Keratinocyte (primary cell): ENCODE measurements around the gene ANKS1B.

Source experiments
- EZH2 ChIP-seq: IDR thresholded peaks from one replicate; pipeline ENCODE4 v1.6.1; 2012; ENCODE audit warnings: inconsistent platforms, mild to moderate bottlenecking, low read length, moderate library complexity
- TF ChIP-seq, protein P1 (sequence below), 3 experiments: IDR thresholded peaks in 1 of 3; conservative IDR thresholded peaks in 1 of 3; optimal IDR thresholded peaks in 1 of 3; 2 replicates in 2 of 3; 3 replicates in 1 of 3; pipeline versions ENCODE3 to v1.5.1; 2011; ENCODE audit warnings: low read length in 3 of 3, mild to moderate bottlenecking in 3 of 3, moderate library complexity in 2 of 3, control low read depth in 1 of 3, inconsistent platforms in 1 of 3; ENCODE audit not compliant: insufficient read depth in 2 of 3; ENCODE audit errors: extremely low read depth in 1 of 3

DNA sequence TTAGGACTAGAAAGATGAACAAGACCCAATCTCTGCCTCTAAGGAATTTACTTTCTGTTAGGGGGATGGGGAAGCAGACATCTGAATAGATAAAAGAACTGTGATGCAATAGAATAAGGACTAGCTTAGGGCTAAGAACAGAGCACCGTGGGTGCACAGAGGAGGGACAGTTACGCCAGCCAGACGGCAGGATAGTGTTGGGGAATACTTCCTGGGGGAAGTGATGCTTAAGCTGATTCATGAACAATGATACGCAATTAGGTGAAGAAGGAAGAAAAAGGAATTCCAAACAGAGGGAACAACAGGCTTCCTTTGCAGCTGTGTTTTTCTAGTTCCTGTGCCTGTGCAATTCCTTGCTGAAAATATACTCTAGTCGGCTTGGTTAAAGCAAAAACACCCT is 838.6 kb downstream of the ANKS1B start:
- TF ChIP-seq, protein P1, sequence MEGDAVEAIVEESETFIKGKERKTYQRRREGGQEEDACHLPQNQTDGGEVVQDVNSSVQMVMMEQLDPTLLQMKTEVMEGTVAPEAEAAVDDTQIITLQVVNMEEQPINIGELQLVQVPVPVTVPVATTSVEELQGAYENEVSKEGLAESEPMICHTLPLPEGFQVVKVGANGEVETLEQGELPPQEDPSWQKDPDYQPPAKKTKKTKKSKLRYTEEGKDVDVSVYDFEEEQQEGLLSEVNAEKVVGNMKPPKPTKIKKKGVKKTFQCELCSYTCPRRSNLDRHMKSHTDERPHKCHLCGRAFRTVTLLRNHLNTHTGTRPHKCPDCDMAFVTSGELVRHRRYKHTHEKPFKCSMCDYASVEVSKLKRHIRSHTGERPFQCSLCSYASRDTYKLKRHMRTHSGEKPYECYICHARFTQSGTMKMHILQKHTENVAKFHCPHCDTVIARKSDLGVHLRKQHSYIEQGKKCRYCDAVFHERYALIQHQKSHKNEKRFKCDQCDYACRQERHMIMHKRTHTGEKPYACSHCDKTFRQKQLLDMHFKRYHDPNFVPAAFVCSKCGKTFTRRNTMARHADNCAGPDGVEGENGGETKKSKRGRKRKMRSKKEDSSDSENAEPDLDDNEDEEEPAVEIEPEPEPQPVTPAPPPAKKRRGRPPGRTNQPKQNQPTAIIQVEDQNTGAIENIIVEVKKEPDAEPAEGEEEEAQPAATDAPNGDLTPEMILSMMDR (optimal IDR thresholded peaks at IDR 0.05 in 1 of 3, IDR thresholded peaks at IDR 0.05 in 1 of 3, conservative IDR thresholded peaks at IDR 0.05 in 1 of 3; ENCODE audit: extremely low read depth in 1 of 3, insufficient read depth in 2 of 3, low read length in 3 of 3): no peak
- TF ChIP-seq EZH2: no peak
